ENCODE measurements around the gene CREB5.

CREB5 gene

DNA sequence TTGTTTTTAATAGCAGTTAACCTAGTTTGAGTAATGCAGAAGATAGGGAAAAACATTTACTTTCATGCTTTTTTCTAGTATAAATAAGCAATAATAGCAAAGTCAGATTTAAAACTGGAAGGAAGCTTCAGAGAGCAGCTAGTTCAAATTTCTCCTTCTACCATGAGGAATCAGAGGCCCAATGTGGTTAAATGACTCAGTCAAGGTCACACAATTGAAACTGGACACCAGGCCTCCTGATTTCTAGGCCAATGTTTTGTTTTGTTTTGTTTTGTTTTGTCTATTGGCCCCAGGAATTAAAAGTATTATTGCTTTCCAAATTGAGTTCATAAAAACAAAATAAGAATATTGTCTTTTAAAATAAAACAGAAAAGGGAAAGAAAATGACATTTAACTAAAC lies 423.5 kb downstream of the CREB5 start:
- no peak overlapping the region for H3K4me3 ChIP-seq (ENCODE audit: low read depth, low read length)
- DNase-seq: no peak
- TF ChIP-seq, protein P1, sequence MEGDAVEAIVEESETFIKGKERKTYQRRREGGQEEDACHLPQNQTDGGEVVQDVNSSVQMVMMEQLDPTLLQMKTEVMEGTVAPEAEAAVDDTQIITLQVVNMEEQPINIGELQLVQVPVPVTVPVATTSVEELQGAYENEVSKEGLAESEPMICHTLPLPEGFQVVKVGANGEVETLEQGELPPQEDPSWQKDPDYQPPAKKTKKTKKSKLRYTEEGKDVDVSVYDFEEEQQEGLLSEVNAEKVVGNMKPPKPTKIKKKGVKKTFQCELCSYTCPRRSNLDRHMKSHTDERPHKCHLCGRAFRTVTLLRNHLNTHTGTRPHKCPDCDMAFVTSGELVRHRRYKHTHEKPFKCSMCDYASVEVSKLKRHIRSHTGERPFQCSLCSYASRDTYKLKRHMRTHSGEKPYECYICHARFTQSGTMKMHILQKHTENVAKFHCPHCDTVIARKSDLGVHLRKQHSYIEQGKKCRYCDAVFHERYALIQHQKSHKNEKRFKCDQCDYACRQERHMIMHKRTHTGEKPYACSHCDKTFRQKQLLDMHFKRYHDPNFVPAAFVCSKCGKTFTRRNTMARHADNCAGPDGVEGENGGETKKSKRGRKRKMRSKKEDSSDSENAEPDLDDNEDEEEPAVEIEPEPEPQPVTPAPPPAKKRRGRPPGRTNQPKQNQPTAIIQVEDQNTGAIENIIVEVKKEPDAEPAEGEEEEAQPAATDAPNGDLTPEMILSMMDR (IDR thresholded peaks at IDR 0.05; ENCODE audit: low read depth, low read length): no peak
- H3K9me3 ChIP-seq (ENCODE audit: severe bottlenecking): no peaks in the 10 kb centered on the region
- no peak overlapping the region for H3K27ac ChIP-seq
- peaks cover 31% of the 10 kb centered on the region for H3K27me3 ChIP-seq (ENCODE audit: insufficient read depth, low read depth, severe bottlenecking)
- no peaks in the 10 kb centered on the region for H3K36me3 ChIP-seq

DNA sequence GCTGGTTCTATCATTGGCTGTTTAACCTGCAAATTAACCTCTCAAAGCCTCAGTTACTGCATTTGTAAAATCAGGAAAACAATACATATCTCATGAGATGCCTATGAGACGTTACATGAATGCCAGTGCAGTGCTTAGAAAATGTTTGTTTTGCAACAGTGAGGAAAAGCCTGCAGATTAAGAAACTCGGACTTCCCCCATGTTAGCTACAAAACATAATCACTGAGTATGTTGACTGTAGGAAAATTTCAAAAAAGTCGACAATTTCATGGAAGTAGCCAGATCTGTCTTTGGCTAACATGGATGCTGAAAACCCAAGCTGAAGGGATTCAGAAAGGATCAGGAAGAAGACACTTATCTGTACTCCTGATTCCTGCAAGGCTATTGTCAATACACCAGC lies 424.4 kb downstream of the CREB5 start:
- Histone ChIP-seq H3K27me3 (ENCODE audit: insufficient read depth, low read depth, severe bottlenecking) (peaks cover 28% of the 10 kb centered on the region), H3K9me3 (ENCODE audit: severe bottlenecking) (no peaks in the 10 kb centered on the region), H3K27ac (no peak overlapping the region), H3K4me3 (ENCODE audit: low read depth, low read length) (no peak overlapping the region), H3K36me3 (no peaks in the 10 kb centered on the region)
- TF ChIP-seq, protein P1 (IDR thresholded peaks at IDR 0.05; ENCODE audit: low read depth, low read length): no peak
- no peak for DNase-seq

DNA sequence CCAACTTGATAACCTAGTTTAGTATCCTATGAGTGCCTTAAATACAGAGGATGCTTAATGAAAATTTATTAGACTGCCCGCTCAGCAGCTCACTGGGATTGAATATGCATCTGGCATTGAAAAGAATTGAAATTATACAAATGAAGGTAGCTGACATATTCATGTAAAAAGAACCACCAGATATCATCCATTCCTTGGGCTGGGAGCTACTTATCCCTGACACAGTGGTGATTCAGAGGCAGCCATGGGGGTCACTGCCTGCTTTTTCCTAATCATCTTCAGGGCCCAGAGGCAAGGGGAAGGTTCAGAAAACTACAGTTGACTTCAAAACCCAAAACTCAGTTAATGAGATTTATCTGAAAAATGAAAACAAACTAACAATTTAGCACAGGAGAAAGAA lies 424.9 kb downstream of the CREB5 start:
- H3K36me3 ChIP-seq: no peaks in the 10 kb centered on the region
- peaks cover 23% of the 10 kb centered on the region for H3K27me3 ChIP-seq (ENCODE audit: insufficient read depth, low read depth, severe bottlenecking)
- no peak overlapping the region for H3K27ac ChIP-seq
- TF ChIP-seq, protein P1 (IDR thresholded peaks at IDR 0.05; ENCODE audit: low read depth, low read length): no peak
- H3K9me3 ChIP-seq (ENCODE audit: severe bottlenecking): no peaks in the 10 kb centered on the region
- no peak overlapping the region for H3K4me3 ChIP-seq (ENCODE audit: low read depth, low read length)
- DNase-seq: no peak

DNA sequence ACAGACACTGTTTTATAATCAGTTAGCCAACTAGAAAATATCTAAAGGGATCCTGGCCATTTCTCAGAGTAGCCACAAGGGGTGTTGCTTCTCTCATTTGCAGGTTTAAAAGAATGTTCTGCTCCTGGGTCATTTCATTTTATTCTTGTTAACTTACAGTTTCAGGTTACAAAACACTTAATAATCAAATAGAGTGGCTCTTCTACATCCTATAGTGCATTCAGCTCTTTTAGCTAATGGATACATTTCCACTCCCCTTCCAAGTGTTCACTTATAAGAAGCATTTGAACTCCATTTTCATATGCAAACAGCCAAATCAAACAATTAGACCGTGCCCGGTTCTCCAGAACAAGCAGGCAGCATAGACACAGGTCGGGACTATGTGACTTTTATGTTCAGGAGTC lies 428.3 kb downstream of the CREB5 start:
- Histone ChIP-seq H3K9me3 (ENCODE audit: severe bottlenecking) (no peaks in the 10 kb centered on the region), H3K4me3 (ENCODE audit: low read depth, low read length) (no peak overlapping the region), H3K27ac (no peak overlapping the region), H3K27me3 (ENCODE audit: insufficient read depth, low read depth, severe bottlenecking) (peaks cover 37% of the 10 kb centered on the region), H3K36me3 (no peaks in the 10 kb centered on the region)
- TF ChIP-seq, protein P1 (IDR thresholded peaks at IDR 0.05; ENCODE audit: low read depth, low read length): peak; percentile 29; the same call in 1 of the 2 replicates
- no peak for DNase-seq

DNA sequence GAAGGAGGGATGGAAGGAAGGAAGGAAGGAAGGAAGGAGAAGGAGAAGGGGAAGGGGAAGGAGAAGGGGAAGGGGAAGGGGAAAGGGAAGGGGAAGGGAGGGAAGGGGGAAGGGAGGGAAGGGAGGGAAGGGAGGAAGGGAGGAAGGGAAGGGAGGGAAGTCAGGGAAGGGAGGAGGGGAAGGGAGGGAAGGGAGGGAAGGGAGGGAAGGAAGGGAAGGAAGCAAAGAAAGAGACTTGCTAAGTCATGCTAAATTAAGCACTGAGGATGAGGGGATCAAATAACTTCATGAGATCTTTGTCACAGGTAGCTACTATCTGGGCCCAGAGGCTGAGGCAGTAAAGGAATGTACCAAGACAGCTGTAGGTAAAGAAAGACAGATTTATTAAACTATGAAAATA lies 429.4 kb downstream of the CREB5 start:
- H3K9me3 ChIP-seq (ENCODE audit: severe bottlenecking): no peaks in the 10 kb centered on the region
- no peak for DNase-seq
- no peak overlapping the region for H3K27ac ChIP-seq
- no peaks in the 10 kb centered on the region for H3K36me3 ChIP-seq
- no peak overlapping the region for H3K4me3 ChIP-seq (ENCODE audit: low read depth, low read length)
- TF ChIP-seq, protein P1 (IDR thresholded peaks at IDR 0.05; ENCODE audit: low read depth, low read length): no peak
- peaks cover 45% of the 10 kb centered on the region for H3K27me3 ChIP-seq (ENCODE audit: insufficient read depth, low read depth, severe bottlenecking)

DNA sequence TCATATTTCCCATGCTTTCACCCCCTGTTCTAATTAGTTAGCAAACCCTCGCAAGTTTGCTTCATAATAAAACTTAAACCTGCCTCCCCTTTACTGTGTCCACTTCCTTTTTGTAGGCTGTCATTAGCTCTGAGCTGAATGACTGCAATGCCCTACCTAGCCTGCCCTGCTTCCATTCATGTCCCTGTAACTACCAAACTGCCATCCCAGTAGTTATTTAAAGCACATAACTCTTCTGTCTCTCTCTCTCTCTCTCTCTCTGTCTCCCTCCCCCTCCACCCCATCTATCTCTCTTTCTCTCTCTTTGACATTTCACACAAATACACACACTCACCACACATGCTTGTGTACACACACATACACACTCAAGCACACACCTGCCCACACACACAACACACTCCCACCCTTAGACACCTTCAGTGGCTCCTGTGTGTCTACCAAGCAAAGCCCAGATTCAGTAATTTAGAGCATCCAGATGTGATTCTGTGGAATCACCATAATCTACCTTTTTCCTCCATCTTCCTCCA lies 430.5 kb downstream of the CREB5 start:
- no peak overlapping the region for H3K27ac ChIP-seq
- H3K4me3 ChIP-seq (ENCODE audit: low read depth, low read length): no peak overlapping the region
- peaks cover 55% of the 10 kb centered on the region for H3K27me3 ChIP-seq (ENCODE audit: insufficient read depth, low read depth, severe bottlenecking)
- TF ChIP-seq, protein P1 (IDR thresholded peaks at IDR 0.05; ENCODE audit: low read depth, low read length): no peak
- no peak for DNase-seq
- H3K36me3 ChIP-seq: no peaks in the 10 kb centered on the region
- no peaks in the 10 kb centered on the region for H3K9me3 ChIP-seq (ENCODE audit: severe bottlenecking)
